ENCODE results near the gene KIN.

DNA sequence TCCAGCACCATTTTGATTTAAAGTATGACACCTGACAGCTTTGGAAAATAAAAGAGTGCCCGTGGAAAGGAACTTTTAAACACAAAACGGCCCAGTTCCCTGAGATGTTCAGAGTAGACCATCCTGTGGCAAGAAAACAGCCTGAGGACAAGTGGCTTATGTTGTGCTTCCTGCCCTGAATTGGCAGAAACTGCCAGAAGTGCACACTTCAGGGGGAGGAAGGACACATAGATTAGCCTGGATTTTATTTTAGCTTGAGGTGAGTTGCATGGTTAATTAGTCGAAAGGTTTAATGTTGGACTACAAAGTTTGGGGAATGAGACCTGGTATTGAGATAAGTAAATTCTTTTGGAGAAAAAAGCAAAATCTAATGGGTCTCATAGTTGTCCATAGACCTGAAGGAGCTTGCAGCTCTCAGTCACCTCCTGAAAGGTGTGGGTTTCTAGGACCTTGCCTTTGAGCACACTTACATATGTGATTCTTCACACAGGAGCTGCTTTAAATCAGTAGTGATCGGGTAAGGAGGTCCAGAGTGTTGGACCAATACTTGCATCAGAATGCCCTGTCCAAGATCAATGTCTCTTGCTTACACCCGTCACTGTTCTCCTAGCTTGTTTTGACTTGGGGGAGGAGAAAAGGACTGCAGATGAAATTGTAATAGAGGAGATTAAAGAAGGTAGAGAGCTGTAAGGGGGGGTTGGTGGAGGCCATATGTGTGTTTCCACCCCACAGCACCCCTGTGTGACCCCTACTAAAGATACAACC, 79.8 kb downstream of the KIN start:
- TF ChIP-seq SUZ12 (IDR thresholded peaks at IDR 0.05): no peak
- no peak for TF ChIP-seq ELF4 (IDR thresholded peaks at IDR 0.05)
- no peak for TF ChIP-seq SP1 (IDR thresholded peaks at IDR 0.05)
- TF ChIP-seq TARDBP (IDR thresholded peaks at IDR 0.05): no peak
- TF ChIP-seq FOXK2 (IDR thresholded peaks at IDR 0.05): no peak
